Epithelial cell of proximal tubule (primary cell): ENCODE data around the gene JAKMIP2. TPM values are rescaled to one million over a fixed set of nuclear protein-coding genes. Genes with fewer than 3 reads are reported as not detected.

Source experiments
- DNase-seq: peaks from one replicate; pipeline ENCODE4 v3.0.0-alpha.2; 2011; ENCODE audit warnings: low read depth
- H3K4me3 ChIP-seq: 2 replicates; pipeline ENCODE4 v1.5.1; 2011; ENCODE audit warnings: low read depth, mild to moderate bottlenecking, low read length
- total RNA-seq: library from RNA; depleted of rRNA; stranded (reverse); fragments of >200 nt; gene quantifications from 2 replicates; pipeline ENCODE4 v1.2.3, GENCODE V29; 2015
- TF ChIP-seq, protein P1 (sequence below): conservative IDR thresholded peaks from 2 replicates; pipeline ENCODE4 v1.5.1; 2012; ENCODE audit warnings: low read depth, mild to moderate bottlenecking, low read length

The JAKMIP2 gene
- total RNA-seq, 1 donor from 2014 or later: 0.17 TPM

DNA sequence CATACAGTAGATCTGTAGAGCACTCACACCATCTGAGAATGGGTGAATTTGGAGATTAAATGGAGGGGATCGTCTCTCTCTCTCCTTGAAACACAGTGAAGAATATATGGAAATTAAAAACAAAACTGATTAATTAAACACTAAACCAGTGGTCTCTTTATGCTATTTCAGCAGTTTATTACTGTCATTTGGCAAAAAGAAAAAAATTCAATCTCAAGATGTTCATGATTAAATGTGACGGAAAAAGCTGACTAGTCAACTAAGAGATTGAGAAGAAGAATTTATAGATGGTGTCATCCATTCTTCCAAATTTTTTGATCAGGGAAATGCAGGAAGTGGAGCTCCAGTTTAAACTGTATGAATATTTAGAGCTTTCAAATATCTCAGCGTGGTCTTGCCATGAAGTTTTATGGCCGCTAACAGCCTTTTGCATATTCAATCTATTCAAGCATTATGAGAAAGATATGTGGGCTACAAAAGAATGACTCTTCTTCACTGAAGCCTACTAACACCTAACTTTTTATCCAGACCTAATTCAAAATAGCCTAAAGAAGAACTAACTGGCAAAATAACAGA, 151.0 kb downstream of the JAKMIP2 start:
- TF ChIP-seq, protein P1, sequence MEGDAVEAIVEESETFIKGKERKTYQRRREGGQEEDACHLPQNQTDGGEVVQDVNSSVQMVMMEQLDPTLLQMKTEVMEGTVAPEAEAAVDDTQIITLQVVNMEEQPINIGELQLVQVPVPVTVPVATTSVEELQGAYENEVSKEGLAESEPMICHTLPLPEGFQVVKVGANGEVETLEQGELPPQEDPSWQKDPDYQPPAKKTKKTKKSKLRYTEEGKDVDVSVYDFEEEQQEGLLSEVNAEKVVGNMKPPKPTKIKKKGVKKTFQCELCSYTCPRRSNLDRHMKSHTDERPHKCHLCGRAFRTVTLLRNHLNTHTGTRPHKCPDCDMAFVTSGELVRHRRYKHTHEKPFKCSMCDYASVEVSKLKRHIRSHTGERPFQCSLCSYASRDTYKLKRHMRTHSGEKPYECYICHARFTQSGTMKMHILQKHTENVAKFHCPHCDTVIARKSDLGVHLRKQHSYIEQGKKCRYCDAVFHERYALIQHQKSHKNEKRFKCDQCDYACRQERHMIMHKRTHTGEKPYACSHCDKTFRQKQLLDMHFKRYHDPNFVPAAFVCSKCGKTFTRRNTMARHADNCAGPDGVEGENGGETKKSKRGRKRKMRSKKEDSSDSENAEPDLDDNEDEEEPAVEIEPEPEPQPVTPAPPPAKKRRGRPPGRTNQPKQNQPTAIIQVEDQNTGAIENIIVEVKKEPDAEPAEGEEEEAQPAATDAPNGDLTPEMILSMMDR: no peak
- no peak for DNase-seq

DNA sequence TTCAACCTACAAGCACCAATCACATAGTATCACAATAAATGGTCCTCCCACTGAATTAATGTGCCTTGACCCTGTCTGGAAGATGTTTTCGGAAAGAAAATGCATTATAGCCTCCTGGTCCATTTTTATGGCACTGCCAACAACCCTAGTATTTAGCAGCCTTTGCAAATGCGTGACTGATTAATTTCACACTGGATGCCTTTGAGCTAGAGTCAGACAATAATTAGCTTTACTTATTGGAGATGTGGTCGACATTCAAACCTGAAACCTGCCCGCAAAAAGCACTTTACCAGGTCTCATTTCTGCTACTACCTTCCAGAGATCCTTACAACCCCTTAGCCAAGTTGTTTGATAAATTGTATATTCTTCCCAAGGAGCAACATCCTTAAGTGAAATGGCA, 153.3 kb downstream of the JAKMIP2 start:
- no peak overlapping the region for H3K4me3 ChIP-seq
- no peak for DNase-seq

More for the DNA sequence above, 151.0 kb downstream of the JAKMIP2 start:
- no peak overlapping the region for H3K4me3 ChIP-seq

DNA sequence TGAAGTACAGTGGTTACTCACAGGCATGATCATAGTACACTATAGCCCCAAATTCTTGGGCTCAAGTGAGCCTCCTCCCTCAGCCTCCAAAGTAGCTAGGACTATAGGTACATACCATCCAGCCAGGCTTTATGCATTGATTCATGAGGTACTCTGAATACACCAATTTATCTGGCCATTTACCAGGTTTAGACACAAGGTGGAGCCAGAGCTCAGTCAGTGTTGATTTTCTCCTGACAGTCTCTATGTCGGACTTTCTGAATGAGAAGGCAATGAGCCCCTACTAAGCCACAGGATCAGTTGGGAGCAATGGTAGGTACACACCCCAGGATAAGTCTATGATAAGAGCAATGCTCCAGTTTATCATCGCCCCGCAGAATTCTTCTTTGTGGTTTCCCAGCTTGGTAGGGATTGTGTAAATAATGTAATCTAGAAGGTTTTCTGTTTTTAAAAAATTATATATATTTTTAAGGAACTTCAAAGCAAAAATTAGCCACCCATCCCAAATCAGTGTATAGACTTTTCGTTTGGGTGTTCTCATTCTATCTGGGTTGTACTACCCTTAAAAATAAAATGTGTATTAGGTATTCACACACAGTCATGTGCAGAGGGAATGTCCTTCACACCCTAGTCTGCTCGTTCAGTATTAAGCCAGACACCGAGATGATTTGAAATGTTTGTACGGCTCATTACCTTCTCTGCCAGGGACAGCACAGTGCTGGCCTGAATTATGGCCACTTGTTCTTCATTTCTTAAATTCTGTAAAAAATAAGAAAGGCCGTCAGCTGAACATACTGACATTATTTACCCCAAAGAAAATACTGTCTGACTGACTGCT, 154.3 kb downstream of the JAKMIP2 start:
- DNase-seq: no peak
- H3K4me3 ChIP-seq: no peak overlapping the region
- TF ChIP-seq, protein P1: peak; percentile 93

More for the DNA sequence above, 153.3 kb downstream of the JAKMIP2 start:
- TF ChIP-seq, protein P1: no peak

DNA sequence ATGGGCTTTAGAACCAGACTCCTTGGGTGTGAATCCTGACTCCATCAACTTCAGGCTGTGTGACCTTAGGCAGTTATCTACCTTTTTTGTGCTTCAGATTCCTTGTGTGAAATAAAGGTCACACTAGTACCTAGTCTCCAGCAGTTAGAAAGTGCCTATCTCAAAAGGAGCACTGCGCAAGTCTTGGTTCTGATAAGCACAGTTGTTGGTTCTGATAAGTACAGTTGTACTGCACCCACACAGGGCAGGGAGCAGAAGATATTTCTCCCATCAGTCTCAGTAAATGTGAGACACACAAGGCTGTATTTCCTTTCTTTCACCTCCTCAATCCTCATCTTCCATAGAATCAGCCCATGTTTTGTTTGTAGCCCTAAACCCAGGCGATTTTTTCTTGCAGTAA, 156.1 kb downstream of the JAKMIP2 start:
- TF ChIP-seq, protein P1: no peak
- no peak for DNase-seq
- no peak overlapping the region for H3K4me3 ChIP-seq

DNA sequence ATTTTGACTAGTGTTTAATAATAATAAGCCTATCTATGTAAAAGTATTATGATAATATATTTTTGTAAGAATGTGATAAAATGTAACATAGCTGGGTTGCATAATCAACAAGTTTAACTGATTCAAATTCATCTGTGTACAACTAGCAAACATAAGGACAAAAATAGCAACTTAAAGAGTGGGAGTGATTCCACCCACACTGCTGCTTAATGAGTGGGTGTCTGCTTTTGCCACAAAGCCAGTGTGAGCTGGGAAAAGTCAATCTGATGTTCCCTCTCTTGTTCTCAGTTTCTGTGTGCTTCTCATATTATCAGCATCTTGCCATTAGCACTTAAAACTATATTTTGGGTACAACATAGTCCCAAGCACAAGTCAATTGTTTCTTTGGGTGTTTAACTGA, 161.5 kb downstream of the JAKMIP2 start:
- TF ChIP-seq, protein P1: no peak
- DNase-seq: no peak

DNA sequence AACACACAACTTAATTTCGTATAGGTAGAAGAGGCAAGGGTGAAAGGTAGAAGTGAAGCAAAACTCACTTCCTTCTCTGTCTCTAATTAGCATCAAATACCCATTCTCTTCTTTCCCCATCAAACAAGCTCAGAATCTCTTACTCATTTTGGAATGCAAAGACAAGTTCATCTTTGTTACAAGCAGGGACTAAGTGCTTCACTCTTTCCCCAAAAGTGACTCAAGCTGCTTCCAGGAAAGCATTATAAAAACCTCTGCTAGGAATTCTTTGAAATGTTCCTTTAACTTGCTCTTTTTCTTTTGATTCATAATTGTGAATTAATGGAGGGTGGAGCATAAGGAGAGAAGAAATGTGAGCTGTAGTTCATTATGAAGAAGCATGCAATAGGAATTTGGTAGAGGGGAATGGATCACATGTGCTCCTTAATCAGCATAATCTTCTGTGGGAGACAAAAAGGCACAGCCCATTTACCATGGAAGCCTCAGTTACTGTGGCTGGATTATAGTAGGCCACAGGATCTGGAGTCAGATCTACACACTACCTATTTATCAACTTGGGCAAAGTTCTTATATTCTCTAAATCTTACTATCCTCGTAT, 163.1 kb downstream of the JAKMIP2 start:
- TF ChIP-seq, protein P1: no peak
- no peak for DNase-seq
- no peak overlapping the region for H3K4me3 ChIP-seq

More for the DNA sequence above, 161.5 kb downstream of the JAKMIP2 start:
- no peak overlapping the region for H3K4me3 ChIP-seq
